ENCODE data around the gene SIKE1.
"Not testable (repeated sequence)": the region's sequence is repeated elsewhere in the genome, so short reads cannot be mapped to it uniquely, and the experiment has no call there.

SIKE1 gene

DNA sequence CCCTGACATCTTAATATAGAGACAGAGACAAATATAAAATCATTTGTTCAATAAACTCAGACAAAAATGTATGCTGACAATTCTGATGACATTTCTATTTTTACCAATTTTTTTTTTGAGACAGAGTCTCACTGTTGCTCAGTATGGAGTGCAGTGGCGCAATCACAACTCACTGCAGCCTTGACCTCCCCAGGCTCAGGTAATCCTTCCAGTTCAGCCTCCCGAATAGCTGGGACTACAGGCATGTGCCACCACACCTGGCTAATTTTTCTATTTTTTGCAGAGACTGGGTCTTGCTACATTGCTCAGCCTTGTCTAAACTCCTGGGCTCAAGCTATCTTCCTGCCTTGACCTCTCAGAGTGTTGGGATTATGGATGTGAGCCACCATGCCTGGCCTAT, 13.6 kb upstream of the SIKE1 start:
- no peak for DNase-seq (ENCODE audit: low spot score)
- no peak for TF ChIP-seq CTCF (IDR thresholded peaks at IDR 0.05; ENCODE audit: extremely low read depth, missing control alignments)

DNA sequence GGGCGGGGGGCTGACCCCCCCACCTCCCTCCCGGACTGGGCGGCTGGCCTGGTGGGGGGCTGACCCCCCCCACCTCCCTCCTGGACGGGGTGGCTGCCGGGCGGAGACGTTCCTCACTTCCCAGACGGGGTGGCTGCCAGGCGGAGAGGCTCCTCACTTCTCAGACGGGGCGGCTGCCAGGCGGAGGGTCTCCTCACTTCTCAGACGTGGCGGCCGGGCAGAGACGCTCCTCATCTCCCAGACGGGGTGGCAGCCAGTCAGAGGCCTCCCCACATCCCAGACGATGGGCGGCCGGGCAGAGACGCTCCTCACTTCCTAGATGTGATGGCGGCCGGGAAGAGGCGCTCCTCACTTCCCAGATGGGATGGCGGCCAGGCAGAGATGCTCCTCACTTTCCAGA, 10.1 kb upstream of the SIKE1 start:
- DNase-seq (ENCODE audit: low spot score), result not testable (repeated sequence)

GRCh38 chr1:114786440-114786839, 6.0 kb upstream of the SIKE1 start:
- DNase-seq (ENCODE audit: low spot score), result not testable (repeated sequence)

GRCh38 chr1:114782476-114782875, 2.0 kb upstream of the SIKE1 start:
- no peak for DNase-seq (ENCODE audit: low spot score)
- no peak for TF ChIP-seq CTCF (IDR thresholded peaks at IDR 0.05; ENCODE audit: extremely low read depth, missing control alignments)

DNA sequence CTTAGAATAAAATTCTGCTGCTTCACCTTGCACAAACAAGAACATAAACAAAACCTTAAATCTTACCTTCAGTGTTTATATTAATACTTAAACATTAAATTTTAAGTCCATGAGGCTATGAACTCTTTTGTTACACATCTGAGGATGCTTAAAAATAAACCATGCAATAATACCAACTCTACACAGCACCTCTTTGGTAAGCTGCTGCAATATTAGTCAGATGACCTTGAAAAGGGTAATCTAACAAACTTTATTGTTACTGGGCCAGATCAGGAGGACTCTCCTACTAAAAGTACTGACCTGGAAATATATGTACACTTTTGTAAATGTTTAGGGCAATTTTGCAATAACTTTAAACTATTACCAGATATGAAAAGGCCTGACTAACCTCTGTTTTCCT, 763 bp downstream of the SIKE1 start:
- TF ChIP-seq CTCF (IDR thresholded peaks at IDR 0.05; ENCODE audit: extremely low read depth, missing control alignments), result no peak
- DNase-seq (ENCODE audit: low spot score), result no peak

DNA sequence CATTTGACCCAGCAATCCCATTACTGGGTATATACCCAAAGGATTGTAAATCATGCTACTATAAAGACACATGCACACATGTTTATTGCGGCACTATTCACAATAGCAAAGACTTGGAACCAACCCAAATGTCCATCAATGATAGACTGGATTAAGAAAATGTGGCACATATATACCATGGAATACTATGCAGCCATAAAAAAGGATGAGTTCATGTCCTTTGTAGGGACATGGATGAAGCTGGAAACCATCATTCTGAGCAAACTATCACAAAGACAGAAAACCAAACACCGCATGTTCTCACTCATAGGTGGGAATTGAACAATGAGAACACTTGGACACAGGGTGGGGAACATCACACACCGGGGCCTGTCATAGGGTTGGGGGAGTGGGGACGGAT, 3.8 kb downstream of the SIKE1 start:
- not testable (repeated sequence) for DNase-seq (ENCODE audit: low spot score)

DNA sequence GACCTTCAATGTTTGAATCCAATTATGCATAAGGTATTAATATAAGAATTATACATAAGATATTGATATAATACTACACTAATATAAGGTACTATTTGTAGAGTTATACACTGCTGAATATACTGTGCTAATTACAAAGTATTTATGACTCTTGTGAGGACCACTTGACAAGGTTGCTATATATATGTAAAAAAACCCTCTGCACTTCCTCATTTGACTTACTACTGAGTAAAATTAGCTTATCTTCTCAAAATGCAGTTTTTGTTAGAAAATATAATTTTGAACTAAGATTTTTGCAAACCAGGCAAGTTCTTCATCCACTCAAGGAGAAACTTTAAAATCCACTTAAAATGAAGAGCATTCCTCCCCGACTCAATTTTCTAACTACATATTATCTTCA, 8.5 kb downstream of the SIKE1 start:
- no peak for TF ChIP-seq CTCF (IDR thresholded peaks at IDR 0.05; ENCODE audit: extremely low read depth, missing control alignments)
- no peak for DNase-seq (ENCODE audit: low spot score)

DNA sequence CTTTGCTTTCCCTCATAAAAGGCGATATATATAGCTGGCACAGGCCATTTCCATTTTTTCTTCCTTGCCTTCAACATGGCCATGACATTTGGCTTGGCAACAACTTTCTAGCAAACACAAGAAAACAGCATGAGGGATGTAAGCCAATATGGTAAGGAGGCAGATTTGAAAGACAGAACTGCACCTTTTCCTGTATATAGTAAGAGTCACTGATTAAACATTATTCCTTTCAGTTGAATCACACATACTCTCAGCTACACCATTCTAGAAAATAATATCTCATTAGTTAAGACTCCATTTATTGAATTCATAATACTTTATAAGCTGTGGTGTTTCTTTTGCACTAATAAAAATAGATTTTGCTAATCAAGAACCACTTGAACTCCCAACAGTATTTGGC, 9.5 kb downstream of the SIKE1 start:
- no peak for DNase-seq (ENCODE audit: low spot score)
- TF ChIP-seq CTCF (IDR thresholded peaks at IDR 0.05; ENCODE audit: extremely low read depth, missing control alignments), result no peak

DNA sequence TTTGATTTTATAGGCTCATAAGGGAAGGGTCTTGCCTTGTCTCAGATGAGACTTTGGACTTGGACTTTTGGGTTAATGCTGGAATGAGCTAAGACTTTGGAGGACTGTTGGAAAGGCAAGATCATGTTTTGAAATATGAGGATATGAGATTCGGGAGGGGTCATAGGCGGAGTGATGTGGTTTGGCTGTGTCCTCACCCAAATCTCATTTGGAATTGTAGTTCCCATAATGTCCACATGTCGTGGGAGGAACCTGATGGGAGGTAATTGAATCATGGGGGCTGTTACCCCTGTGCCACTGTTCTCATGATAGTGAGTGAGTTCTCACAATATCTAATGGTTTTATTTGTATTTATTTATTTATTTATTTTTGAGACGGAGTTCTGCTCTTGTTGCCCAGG, 15.8 kb downstream of the SIKE1 start:
- no peak for TF ChIP-seq CTCF (IDR thresholded peaks at IDR 0.05; ENCODE audit: extremely low read depth, missing control alignments)
- no peak for DNase-seq (ENCODE audit: low spot score)
